Measurements from ENCODE around the gene PRR7.

Gene PRR7

DNA sequence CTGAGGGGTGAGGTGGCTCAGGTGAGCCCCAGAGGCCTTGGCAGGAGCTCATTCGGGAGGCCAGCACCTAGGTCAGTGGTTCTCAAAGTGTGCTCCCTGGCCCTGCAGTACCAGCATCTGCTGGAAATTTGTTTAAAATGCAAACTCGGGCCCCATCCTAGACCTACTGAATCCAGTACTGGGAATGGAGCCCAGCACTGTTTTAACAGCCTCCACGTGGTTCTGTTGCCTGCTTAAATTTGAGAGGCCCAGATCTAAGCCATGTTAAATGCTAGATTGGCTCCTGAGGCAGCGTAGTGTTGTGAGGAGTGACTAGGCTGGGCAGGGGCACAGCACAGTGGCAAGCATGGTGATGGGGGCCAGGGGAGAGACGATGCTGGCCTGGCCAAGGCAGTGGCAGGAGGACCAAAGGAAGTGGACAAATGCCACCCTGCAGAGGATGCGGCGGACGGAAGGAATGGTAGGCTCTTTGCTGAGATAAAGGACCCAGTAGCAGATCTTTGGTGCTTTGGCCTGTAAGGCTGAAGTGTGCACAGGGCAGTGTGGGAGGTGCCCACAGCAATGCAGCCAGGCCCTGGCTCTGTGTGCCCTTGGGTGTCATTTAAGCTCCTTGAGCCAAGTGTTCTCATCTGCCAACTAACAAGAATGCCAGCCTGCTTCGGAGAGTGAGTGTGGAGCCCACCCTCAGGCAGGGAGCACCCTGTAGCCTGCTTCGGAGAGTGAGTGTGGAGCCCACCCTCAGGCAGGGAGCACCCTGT, 4.2 kb downstream of the PRR7 start:
- Histone ChIP-seq H3K4me1 (ENCODE audit: insufficient read depth, low read length, severe bottlenecking) (peaks cover 47% of the 10 kb centered on the region), H3K27me3 (ENCODE audit: insufficient read depth, low read length) (no peaks in the 10 kb centered on the region), H3K36me3 (ENCODE audit: insufficient read depth, low read length) (no peaks in the 10 kb centered on the region), H3K9me3 (ENCODE audit: low read length) (no peaks in the 10 kb centered on the region), H4K20me1 (ENCODE audit: insufficient read depth, low read length) (no peaks in the 10 kb centered on the region), H2AFZ (ENCODE audit: low read length) (no peak overlapping the region), H3K9me2 (ENCODE audit: low read depth, low read length) (no peaks in the 10 kb centered on the region), H3K79me2 (ENCODE audit: insufficient read depth, low read length) (no peaks in the 10 kb centered on the region), H3K9ac (ENCODE audit: low read length) (no peak overlapping the region), H3K4me3 (ENCODE audit: low read depth, low read length, poor library complexity, severe bottlenecking) (no peak overlapping the region), H3K4me2 (ENCODE audit: low read length) (no peak overlapping the region), H3K27ac (ENCODE audit: low read depth, low read length, poor library complexity, severe bottlenecking) (no peak overlapping the region), H3F3A (ENCODE audit: insufficient read depth, low read length) (no peaks in the 10 kb centered on the region)
- no peak for TF ChIP-seq EZH2 (IDR thresholded peaks at IDR 0.05; ENCODE audit: borderline replicate concordance, low read length)
- TF ChIP-seq, protein P1, sequence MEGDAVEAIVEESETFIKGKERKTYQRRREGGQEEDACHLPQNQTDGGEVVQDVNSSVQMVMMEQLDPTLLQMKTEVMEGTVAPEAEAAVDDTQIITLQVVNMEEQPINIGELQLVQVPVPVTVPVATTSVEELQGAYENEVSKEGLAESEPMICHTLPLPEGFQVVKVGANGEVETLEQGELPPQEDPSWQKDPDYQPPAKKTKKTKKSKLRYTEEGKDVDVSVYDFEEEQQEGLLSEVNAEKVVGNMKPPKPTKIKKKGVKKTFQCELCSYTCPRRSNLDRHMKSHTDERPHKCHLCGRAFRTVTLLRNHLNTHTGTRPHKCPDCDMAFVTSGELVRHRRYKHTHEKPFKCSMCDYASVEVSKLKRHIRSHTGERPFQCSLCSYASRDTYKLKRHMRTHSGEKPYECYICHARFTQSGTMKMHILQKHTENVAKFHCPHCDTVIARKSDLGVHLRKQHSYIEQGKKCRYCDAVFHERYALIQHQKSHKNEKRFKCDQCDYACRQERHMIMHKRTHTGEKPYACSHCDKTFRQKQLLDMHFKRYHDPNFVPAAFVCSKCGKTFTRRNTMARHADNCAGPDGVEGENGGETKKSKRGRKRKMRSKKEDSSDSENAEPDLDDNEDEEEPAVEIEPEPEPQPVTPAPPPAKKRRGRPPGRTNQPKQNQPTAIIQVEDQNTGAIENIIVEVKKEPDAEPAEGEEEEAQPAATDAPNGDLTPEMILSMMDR (IDR thresholded peaks at IDR 0.05; ENCODE audit: low read length) = no peak

DNA sequence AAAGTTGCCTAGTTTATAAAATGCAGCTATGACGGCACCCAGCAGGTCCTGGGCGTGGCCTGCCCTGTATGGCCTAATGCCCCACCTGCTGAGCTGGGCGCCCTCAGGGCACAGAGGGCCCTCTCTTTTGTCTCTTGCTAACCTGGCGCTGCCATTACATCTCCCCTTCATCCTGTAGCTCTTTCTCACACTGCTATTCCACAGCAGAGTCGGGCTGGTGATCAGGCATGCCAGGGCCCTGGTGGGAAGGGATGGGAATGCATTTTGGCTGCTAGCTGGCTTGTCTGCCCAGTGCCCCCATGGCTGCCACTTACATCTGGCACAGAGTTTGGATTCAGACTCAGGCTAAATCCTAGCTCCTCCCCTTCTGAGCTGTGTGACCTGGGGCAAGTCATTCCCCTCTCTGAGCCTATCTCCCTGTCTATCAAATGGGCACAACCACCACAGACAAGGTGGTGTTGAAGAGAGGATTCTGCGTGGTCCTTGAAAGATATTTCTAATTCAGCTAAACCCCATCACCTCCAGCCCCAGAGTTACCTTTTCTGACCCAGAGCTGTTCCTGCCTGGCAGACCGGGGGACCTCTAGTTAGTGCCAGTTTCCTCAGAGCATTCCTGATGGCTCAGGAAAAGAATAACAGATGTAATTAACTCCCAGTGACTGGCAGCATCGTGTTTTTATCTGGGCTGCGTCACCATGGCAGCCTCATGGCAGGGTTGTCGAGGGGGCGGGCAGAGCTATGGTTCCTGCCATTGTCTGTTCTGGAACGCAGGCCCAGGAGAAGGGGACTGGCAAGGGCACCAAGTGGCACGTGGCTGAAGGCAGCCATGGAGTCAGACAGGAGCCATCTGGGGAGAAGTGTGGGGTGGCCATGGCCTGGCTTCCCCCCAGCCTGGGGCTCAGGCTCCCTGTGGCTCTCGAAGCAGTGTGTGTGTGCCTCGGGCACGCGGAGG, 6.3 kb downstream of the PRR7 start:
- peaks cover 50% of the 10 kb centered on the region for H3K4me1 ChIP-seq (ENCODE audit: insufficient read depth, low read length, severe bottlenecking)
- peak overlapping the region; percentile 21 for H3K27ac ChIP-seq (ENCODE audit: low read depth, low read length, poor library complexity, severe bottlenecking)
- TF ChIP-seq, protein P1 (IDR thresholded peaks at IDR 0.05; ENCODE audit: low read length) = no peak
- TF ChIP-seq EZH2 (IDR thresholded peaks at IDR 0.05; ENCODE audit: borderline replicate concordance, low read length) = no peak
- no peaks in the 10 kb centered on the region for H3K9me3 ChIP-seq (ENCODE audit: low read length)
- no peak overlapping the region for H2AFZ ChIP-seq (ENCODE audit: low read length)
- H3F3A ChIP-seq (ENCODE audit: insufficient read depth, low read length) = no peaks in the 10 kb centered on the region
- no peaks in the 10 kb centered on the region for H3K9me2 ChIP-seq (ENCODE audit: low read depth, low read length)
- H3K9ac ChIP-seq (ENCODE audit: low read length) = no peak overlapping the region
- H3K79me2 ChIP-seq (ENCODE audit: insufficient read depth, low read length) = no peaks in the 10 kb centered on the region
- no peaks in the 10 kb centered on the region for H4K20me1 ChIP-seq (ENCODE audit: insufficient read depth, low read length)
- peak overlapping the region; percentile 83; the same call in 1 of the 2 replicates for H3K4me2 ChIP-seq (ENCODE audit: low read length)
- H3K27me3 ChIP-seq (ENCODE audit: insufficient read depth, low read length) = no peaks in the 10 kb centered on the region
- H3K4me3 ChIP-seq (ENCODE audit: low read depth, low read length, poor library complexity, severe bottlenecking) = no peak overlapping the region
- H3K36me3 ChIP-seq (ENCODE audit: insufficient read depth, low read length) = peaks cover 11% of the 10 kb centered on the region; the same call in 1 of the 2 replicates

DNA sequence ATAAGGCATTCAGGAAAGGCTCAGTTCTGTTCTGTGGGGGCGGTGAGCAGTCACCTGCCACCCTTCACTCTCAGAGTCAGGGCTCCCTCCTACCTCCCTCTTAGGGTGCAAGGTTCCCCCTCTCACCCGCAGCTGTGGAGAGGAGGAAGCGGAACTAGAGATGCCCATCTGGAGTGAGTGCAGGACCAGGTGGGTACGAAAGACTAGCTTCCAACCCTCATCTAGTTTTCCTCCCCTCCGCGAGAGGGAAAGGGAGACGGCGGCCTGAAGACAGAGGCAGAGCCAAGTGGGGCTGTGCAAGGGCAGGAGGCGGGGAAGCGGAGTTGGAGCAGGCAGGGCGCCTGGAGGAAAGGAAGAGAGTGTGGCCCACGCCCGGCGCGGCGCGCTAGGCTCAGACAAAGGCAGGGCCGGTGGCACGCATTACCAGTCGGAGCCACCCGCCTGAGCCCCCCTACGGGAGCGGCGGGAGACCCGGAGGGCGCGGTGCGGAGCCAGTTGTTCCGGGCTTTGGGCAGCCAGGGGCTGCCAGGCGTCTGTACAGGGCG, 7.3 kb downstream of the PRR7 start:
- TF ChIP-seq, protein P1 (IDR thresholded peaks at IDR 0.05; ENCODE audit: low read length) = no peak
- TF ChIP-seq EZH2 (IDR thresholded peaks at IDR 0.05; ENCODE audit: borderline replicate concordance, low read length) = no peak
- no peak overlapping the region for H2AFZ ChIP-seq (ENCODE audit: low read length)
- no peaks in the 10 kb centered on the region for H3K79me2 ChIP-seq (ENCODE audit: insufficient read depth, low read length)
- no peaks in the 10 kb centered on the region for H3F3A ChIP-seq (ENCODE audit: insufficient read depth, low read length)
- peak overlapping the region; percentile 78 for H3K4me3 ChIP-seq (ENCODE audit: low read depth, low read length, poor library complexity, severe bottlenecking)
- peak overlapping the region; percentile 57; the same call in 1 of the 2 replicates for H3K9ac ChIP-seq (ENCODE audit: low read length)
- H3K9me2 ChIP-seq (ENCODE audit: low read depth, low read length) = no peaks in the 10 kb centered on the region
- H3K4me2 ChIP-seq (ENCODE audit: low read length) = peak overlapping the region; percentile 83
- H3K9me3 ChIP-seq (ENCODE audit: low read length) = no peaks in the 10 kb centered on the region
- H3K4me1 ChIP-seq (ENCODE audit: insufficient read depth, low read length, severe bottlenecking) = peaks cover 41% of the 10 kb centered on the region
- H3K36me3 ChIP-seq (ENCODE audit: insufficient read depth, low read length) = peaks cover 21% of the 10 kb centered on the region; the same call in 1 of the 2 replicates
- no peaks in the 10 kb centered on the region for H3K27me3 ChIP-seq (ENCODE audit: insufficient read depth, low read length)
- no peaks in the 10 kb centered on the region for H4K20me1 ChIP-seq (ENCODE audit: insufficient read depth, low read length)
- peak overlapping the region; percentile 0 for H3K27ac ChIP-seq (ENCODE audit: low read depth, low read length, poor library complexity, severe bottlenecking)
